ENCODE results near the gene KRT23. TPM values are rescaled to one million over a fixed set of nuclear protein-coding genes. Genes with fewer than 3 reads are reported as not detected.

KRT23 gene
- total and polyA plus RNA-seq, 11 donors = 0.16 TPM; not detected in 10

- H3K4me1 ChIP-seq = no peaks in the 10 kb centered on the region
- peaks cover 0 to 9% (median 0%) of the 10 kb centered on the region in 9 donors for H3K27me3 ChIP-seq
- DNase-seq = no peak
- no peak for ATAC-seq
- H3K27ac ChIP-seq = no peak overlapping the region
- H3K9me3 ChIP-seq = no peaks in the 10 kb centered on the region
- no peaks in the 10 kb centered on the region for H3K36me3 ChIP-seq
- intact Hi-C loops (cut with DNase I) = loop anchor here in 1 of 10 donors (5.0 kb wide), 1 partner anchor 51 kb away; no protein-coding TSS in a partner anchor
- H3K4me3 ChIP-seq = no peak overlapping the region
- 79 to 90% (median 83%) methylated on average over 1 of the region's 1 CpG for WGBS, 4 donors
- TF ChIP-seq, protein P1, sequence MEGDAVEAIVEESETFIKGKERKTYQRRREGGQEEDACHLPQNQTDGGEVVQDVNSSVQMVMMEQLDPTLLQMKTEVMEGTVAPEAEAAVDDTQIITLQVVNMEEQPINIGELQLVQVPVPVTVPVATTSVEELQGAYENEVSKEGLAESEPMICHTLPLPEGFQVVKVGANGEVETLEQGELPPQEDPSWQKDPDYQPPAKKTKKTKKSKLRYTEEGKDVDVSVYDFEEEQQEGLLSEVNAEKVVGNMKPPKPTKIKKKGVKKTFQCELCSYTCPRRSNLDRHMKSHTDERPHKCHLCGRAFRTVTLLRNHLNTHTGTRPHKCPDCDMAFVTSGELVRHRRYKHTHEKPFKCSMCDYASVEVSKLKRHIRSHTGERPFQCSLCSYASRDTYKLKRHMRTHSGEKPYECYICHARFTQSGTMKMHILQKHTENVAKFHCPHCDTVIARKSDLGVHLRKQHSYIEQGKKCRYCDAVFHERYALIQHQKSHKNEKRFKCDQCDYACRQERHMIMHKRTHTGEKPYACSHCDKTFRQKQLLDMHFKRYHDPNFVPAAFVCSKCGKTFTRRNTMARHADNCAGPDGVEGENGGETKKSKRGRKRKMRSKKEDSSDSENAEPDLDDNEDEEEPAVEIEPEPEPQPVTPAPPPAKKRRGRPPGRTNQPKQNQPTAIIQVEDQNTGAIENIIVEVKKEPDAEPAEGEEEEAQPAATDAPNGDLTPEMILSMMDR (IDR thresholded peaks at IDR 0.05) = no peak
- no peak for TF ChIP-seq POLR2A (IDR thresholded peaks at IDR 0.05)
Observed at GRCh38 chr17:40961591-40961990, 24.1 kb upstream of the KRT23 start.

GRCh38 chr17:40960144-40960543, 22.7 kb upstream of the KRT23 start:
- no peaks in the 10 kb centered on the region for H3K36me3 ChIP-seq
- intact Hi-C loops (cut with DNase I) = loop anchor here in 1 of 10 donors (5.0 kb wide), 1 partner anchor 52 kb away; no protein-coding TSS in a partner anchor
- DNase-seq = no peak
- no peak for ATAC-seq
- H3K4me1 ChIP-seq = no peaks in the 10 kb centered on the region
- peak overlapping the region in 3 of 12 donors; percentile 11 to 28 (median 14) for H3K4me3 ChIP-seq
- H3K27ac ChIP-seq = no peak overlapping the region
- TF ChIP-seq, protein P1 (IDR thresholded peaks at IDR 0.05) = no peak
- no peak for TF ChIP-seq POLR2A (IDR thresholded peaks at IDR 0.05)
- 25 to 46% (median 40%) methylated on average over 10 of the region's 10 CpGs for WGBS, 4 donors
- no peaks in the 10 kb centered on the region for H3K9me3 ChIP-seq
- peaks cover 0 to 13% (median 0%) of the 10 kb centered on the region in 9 donors for H3K27me3 ChIP-seq

DNA sequence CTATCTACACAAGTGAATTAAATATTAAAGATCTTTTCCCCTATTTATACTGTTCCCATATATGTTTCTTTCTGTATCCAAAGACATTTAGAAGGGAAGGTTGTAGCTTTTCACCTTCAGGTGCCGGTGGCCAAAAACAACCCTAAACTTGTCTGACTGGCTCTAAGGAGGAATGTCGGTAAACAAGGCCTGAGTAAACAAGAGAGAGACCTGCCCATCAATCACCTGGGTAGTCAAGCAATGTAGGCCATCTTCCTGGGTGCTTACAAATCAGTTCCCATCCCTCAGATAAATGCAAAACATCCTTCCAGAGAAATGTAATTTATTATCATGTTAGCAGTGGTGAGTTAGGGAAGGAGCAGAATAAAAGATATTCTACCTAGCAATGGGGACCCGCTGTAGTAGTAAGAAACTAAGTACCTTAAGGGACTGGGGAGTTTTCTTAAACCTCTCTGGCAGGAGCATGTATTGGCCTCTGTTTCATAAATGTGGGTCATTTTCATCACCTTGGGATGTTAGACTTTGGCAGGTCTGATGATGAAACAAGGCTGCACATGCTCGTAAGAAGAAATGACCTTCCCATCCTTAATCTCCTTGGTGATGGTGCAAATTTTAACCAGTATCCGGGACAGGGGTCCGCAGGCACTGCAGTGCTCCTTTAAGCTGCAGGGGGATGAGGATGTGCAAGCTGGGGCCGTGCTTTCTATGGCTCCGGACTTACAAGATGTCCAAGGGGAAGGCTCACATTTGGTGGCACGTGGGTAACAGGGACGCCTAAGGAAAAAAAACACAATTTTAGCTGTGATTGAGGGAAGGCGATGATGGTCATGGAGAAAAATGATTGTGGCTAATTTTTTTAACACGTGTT, 20.9 kb upstream of the KRT23 start:
- Histone ChIP-seq H3K4me3 (no peak overlapping the region), H3K9me3 (no peaks in the 10 kb centered on the region), H3K4me1 (no peaks in the 10 kb centered on the region), H3K27me3 (peaks cover 0 to 18% (median 0%) of the 10 kb centered on the region in 9 donors), H3K27ac (no peak overlapping the region), H3K36me3 (no peaks in the 10 kb centered on the region)
- no peak for DNase-seq
- no peak for TF ChIP-seq POLR2A (IDR thresholded peaks at IDR 0.05)
- TF ChIP-seq, protein P1 (IDR thresholded peaks at IDR 0.05) = no peak
- intact Hi-C loops (cut with DNase I) = no loop called here
- 74 to 80% (median 78%) methylated on average over 12 of the region's 12 CpGs for WGBS, 4 donors
- ATAC-seq = no peak

DNA sequence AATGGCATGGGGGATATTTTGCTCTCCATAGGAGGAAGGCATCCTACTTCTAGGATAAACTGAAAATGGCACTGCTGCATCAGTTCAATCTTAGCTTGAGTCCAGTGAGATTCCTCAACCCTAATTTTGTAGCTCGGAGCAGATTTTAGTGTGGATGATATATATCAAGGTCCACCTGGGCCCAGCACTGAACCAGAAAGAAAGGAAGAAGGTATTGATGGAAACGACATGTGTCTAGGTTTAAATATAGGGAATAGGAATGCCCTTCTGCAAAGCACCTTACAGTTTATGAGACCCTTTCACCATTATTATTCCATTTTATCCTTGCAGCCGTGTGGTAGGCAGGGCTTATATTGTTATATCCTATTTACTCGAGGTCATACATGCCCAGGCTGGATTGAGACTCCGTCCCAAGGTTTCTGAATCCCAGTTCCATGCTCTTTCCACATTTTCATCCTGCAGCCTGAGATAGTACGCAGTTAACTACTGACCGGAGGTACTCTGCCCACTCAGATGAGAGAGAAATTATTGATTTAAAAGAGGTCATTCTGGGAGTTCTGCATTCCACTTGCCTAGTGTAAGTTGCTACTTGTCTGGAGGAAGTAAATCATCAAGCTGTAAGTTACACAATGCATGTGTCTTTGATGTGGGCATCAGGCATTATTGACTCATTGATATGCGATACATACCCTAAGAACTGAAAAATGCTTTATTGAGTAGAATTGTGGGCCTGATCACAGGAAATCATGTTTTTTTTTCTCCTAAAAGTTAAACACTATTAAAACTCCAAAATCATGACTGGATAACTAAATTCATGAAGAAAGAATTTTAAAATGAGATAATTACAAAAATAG, 19.2 kb upstream of the KRT23 start:
- no peaks in the 10 kb centered on the region for H3K36me3 ChIP-seq
- no peak overlapping the region for H3K27ac ChIP-seq
- ATAC-seq (no peak), DNase-seq (no peak)
- H3K4me3 ChIP-seq = no peak overlapping the region
- TF ChIP-seq POLR2A (IDR thresholded peaks at IDR 0.05) = no peak
- TF ChIP-seq, protein P1 (IDR thresholded peaks at IDR 0.05) = no peak
- H3K27me3 ChIP-seq = peaks cover 0 to 18% (median 0%) of the 10 kb centered on the region in 9 donors
- intact Hi-C loops (cut with DNase I) = no loop called here
- H3K9me3 ChIP-seq = no peaks in the 10 kb centered on the region
- H3K4me1 ChIP-seq = no peaks in the 10 kb centered on the region
- 75 to 80% (median 79%) methylated on average over 8 of the region's 8 CpGs for WGBS, 4 donors
